BJ (cell line): ENCODE data around the gene ALDH18A1. TPM values are rescaled to one million over a fixed set of nuclear protein-coding genes. Genes with fewer than 3 reads are reported as not detected.
"Not testable (repeated sequence)": the region's sequence is repeated elsewhere in the genome, so short reads cannot be mapped to it uniquely, and the experiment has no call there.

ENCODE experiments used
- CTCF ChIA-PET: fragments of 350-600 bp; formaldehyde crosslinking; extraction: SDS; loops from one replicate; lab custom pipeline; 2021; ENCODE audit warnings: antibody characterized with exemption, inconsistent platforms; lab: Yijun Ruan, JAX
- POLR2A ChIA-PET: fragments of 300-600 bp; sonication (Branson Sonifier 250); formaldehyde crosslinking; extraction: SDS; loops from one replicate; lab custom pipeline; 2021; ENCODE audit warnings: antibody characterized with exemption; lab: Charles Lee
- DNase-seq: peaks from one replicate; pipeline ENCODE4 v3.0.0-alpha.2; 2011; ENCODE audit warnings: low read depth
- H3K27me3 ChIP-seq: 2 replicates; pipeline ENCODE4 v1.6.0; 2011; ENCODE audit warnings: low read length; ENCODE audit not compliant: control insufficient read depth, insufficient read depth
- H3K36me3 ChIP-seq: 2 replicates; pipeline ENCODE4 v1.5.1; 2011; ENCODE audit warnings: low read length; ENCODE audit not compliant: control insufficient read depth, insufficient read depth
- H3K4me3 ChIP-seq: 2 replicates; pipeline ENCODE4 v1.5.1; 2011; ENCODE audit warnings: low read depth, mild to moderate bottlenecking, control low read depth, low read length
- polyA plus RNA-seq: library from polyadenylated mRNA; depleted of rRNA; stranded (reverse); fragments of >200 nt; gene quantifications from 2 replicates; pipeline ENCODE4 v1.2.3, GENCODE V29; 2011
- TF ChIP-seq, protein P1 (sequence below): IDR thresholded peaks from 2 replicates; pipeline ENCODE4 v1.5.1; 2011; ENCODE audit warnings: low read depth, mild to moderate bottlenecking, control low read depth, inconsistent platforms, low read length, moderate library complexity; ENCODE audit not compliant: insufficient read depth

The ALDH18A1 gene
- polyA plus RNA-seq, 1 experiment = 109 TPM

DNA sequence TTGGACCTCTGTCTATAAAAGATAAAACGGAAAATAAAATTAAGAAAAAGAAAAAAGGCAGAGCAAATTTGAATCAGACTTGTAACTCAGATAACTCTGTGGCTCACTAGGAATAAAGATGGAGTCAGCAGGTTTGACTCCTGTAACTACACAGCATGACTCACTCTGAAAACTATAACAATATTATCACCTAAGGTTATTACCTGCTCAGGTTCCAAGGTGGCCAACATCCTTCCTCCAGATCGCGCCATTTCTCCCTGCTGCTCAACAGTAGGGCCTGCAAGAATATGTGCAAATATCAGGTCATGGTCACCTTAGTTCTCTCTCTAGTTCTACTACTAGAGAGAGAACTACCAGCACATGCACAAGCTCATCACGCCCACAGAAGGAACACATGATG, 30.0 kb downstream of the ALDH18A1 start:
- Histone ChIP-seq H3K36me3 (peaks cover 21% of the 10 kb centered on the region), H3K4me3 (no peak overlapping the region), H3K27me3 (no peaks in the 10 kb centered on the region)
- no peak for DNase-seq
- ChIA-PET CTCF (no interaction called here), POLR2A (no interaction called here)
- TF ChIP-seq, protein P1, sequence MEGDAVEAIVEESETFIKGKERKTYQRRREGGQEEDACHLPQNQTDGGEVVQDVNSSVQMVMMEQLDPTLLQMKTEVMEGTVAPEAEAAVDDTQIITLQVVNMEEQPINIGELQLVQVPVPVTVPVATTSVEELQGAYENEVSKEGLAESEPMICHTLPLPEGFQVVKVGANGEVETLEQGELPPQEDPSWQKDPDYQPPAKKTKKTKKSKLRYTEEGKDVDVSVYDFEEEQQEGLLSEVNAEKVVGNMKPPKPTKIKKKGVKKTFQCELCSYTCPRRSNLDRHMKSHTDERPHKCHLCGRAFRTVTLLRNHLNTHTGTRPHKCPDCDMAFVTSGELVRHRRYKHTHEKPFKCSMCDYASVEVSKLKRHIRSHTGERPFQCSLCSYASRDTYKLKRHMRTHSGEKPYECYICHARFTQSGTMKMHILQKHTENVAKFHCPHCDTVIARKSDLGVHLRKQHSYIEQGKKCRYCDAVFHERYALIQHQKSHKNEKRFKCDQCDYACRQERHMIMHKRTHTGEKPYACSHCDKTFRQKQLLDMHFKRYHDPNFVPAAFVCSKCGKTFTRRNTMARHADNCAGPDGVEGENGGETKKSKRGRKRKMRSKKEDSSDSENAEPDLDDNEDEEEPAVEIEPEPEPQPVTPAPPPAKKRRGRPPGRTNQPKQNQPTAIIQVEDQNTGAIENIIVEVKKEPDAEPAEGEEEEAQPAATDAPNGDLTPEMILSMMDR = no peak

- H3K36me3 ChIP-seq = peaks cover 28% of the 10 kb centered on the region
- POLR2A ChIA-PET, H3K27me3 ChIP-seq, CTCF ChIA-PET, DNase-seq, H3K4me3 ChIP-seq: not testable (repeated sequence)
Measured at GRCh38 chr10:95620415-95620814, 36.1 kb downstream of the ALDH18A1 start.

DNA sequence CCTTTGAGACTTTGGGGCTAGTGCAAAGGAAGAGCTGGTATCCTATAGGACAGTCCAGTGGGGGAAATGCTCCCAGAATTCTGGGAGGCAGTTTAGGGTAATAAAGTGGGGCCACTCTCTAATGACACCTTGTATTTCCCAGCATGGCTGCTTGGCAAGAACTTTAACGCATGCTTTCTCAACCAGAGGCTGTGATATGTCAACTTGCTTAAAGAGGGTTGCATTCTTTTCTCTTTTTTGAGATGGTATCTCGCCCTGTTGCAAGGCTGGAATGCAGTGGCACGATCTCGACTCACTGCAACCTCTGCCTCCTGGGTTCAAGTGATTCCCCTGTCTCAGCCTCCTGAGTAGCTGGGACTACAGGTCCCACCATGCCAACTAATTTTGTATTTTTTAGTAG, 38.4 kb downstream of the ALDH18A1 start:
- TF ChIP-seq, protein P1 = no peak
- POLR2A ChIA-PET = no interaction called here
- H3K4me3 ChIP-seq = no peak overlapping the region
- no peaks in the 10 kb centered on the region for H3K27me3 ChIP-seq
- no peak for DNase-seq
- CTCF ChIA-PET = interaction anchor here (0.6 to 1.5 kb wide), 3 partner anchors 17 to 224 kb away, joined by 3 read pairs; no protein-coding TSS in a partner anchor
- peaks cover 34% of the 10 kb centered on the region for H3K36me3 ChIP-seq

GRCh38 chr10:95616446-95616845, 40.1 kb downstream of the ALDH18A1 start:
- Histone ChIP-seq H3K36me3 (peaks cover 43% of the 10 kb centered on the region), H3K27me3 (no peaks in the 10 kb centered on the region), H3K4me3 (no peak overlapping the region)
- TF ChIP-seq, protein P1 = no peak
- CTCF ChIA-PET = interaction anchor here (1.5 kb wide), 1 partner anchor 187 kb away, joined by 3 read pairs; no protein-coding TSS in a partner anchor
- POLR2A ChIA-PET = no interaction called here
- DNase-seq = no peak

GRCh38 chr10:95613330-95613729, 43.2 kb downstream of the ALDH18A1 start:
- DNase-seq = no peak
- POLR2A ChIA-PET = no interaction called here
- TF ChIP-seq, protein P1 = no peak
- CTCF ChIA-PET = interaction anchor here (0.8 to 1.2 kb wide), 2 partner anchors 12 to 22 kb away, joined by 3 to 4 read pairs; no protein-coding TSS in a partner anchor
- no peaks in the 10 kb centered on the region for H3K27me3 ChIP-seq
- no peak overlapping the region for H3K4me3 ChIP-seq
- peaks cover 52% of the 10 kb centered on the region for H3K36me3 ChIP-seq

GRCh38 chr10:95610727-95611126, 45.8 kb downstream of the ALDH18A1 start:
- TF ChIP-seq, protein P1 = no peak
- CTCF ChIA-PET = no interaction called here
- POLR2A ChIA-PET = no interaction called here
- H3K27me3 ChIP-seq = no peaks in the 10 kb centered on the region
- H3K4me3 ChIP-seq = no peak overlapping the region
- no peak for DNase-seq
- H3K36me3 ChIP-seq = peaks cover 43% of the 10 kb centered on the region
